ENCODE data around the gene USP34.
"Not testable (repeated sequence)": the region's sequence is repeated elsewhere in the genome, so short reads cannot be mapped to it uniquely, and the experiment has no call there.

The USP34 gene

GRCh38 chr2:61196671-61197070, 274.2 kb downstream of the USP34 start:
- H3K4me3 ChIP-seq (ENCODE audit: low read depth, low read length): no peak overlapping the region
- in situ Hi-C loops (cut with HindIII; ENCODE audit: low sequenced_read_pairs): no loop called here
- DNase-seq (ENCODE audit: low read depth): no peak
- TF ChIP-seq, protein P1, sequence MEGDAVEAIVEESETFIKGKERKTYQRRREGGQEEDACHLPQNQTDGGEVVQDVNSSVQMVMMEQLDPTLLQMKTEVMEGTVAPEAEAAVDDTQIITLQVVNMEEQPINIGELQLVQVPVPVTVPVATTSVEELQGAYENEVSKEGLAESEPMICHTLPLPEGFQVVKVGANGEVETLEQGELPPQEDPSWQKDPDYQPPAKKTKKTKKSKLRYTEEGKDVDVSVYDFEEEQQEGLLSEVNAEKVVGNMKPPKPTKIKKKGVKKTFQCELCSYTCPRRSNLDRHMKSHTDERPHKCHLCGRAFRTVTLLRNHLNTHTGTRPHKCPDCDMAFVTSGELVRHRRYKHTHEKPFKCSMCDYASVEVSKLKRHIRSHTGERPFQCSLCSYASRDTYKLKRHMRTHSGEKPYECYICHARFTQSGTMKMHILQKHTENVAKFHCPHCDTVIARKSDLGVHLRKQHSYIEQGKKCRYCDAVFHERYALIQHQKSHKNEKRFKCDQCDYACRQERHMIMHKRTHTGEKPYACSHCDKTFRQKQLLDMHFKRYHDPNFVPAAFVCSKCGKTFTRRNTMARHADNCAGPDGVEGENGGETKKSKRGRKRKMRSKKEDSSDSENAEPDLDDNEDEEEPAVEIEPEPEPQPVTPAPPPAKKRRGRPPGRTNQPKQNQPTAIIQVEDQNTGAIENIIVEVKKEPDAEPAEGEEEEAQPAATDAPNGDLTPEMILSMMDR (IDR thresholded peaks at IDR 0.05; ENCODE audit: low read depth, low read length, missing control alignments): no peak

DNA sequence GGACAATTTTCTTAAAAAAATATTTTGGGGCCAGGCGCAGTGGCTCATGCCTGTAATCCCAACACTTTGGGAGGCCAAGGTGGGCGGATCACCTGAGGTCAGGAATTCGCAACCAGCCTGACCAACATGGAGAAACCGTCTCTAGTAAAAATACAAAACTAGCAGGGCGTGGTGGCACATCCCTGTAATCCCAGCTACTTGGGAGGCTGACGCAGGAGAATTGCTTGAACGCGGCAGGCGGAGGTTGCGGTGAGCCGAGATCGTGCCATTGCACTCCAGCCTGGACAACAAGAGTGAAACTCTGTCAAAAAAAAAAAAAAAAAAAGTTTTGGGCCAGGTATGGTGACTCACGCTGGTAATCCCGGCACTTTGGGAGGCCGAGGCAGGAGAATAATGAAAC, 276.2 kb downstream of the USP34 start:
- in situ Hi-C loops (cut with HindIII; ENCODE audit: low sequenced_read_pairs); DNase-seq (ENCODE audit: low read depth); H3K4me3 ChIP-seq (ENCODE audit: low read depth, low read length): not testable (repeated sequence)

GRCh38 chr2:61193670-61194561, 277.0 kb downstream of the USP34 start:
- in situ Hi-C loops (cut with HindIII; ENCODE audit: low sequenced_read_pairs): no loop called here
- TF ChIP-seq, protein P1 (IDR thresholded peaks at IDR 0.05; ENCODE audit: low read depth, low read length, missing control alignments): no peak
- H3K4me3 ChIP-seq (ENCODE audit: low read depth, low read length): no peak overlapping the region
- no peak for DNase-seq (ENCODE audit: low read depth)

GRCh38 chr2:61187085-61187484, 283.8 kb downstream of the USP34 start:
- H3K4me3 ChIP-seq (ENCODE audit: low read depth, low read length): no peak overlapping the region
- in situ Hi-C loops (cut with HindIII; ENCODE audit: low sequenced_read_pairs): no loop called here
- TF ChIP-seq, protein P1 (IDR thresholded peaks at IDR 0.05; ENCODE audit: low read depth, low read length, missing control alignments): no peak
- DNase-seq (ENCODE audit: low read depth): no peak

GRCh38 chr2:61185231-61185728, 285.6 kb downstream of the USP34 start:
- TF ChIP-seq, protein P1 (IDR thresholded peaks at IDR 0.05; ENCODE audit: low read depth, low read length, missing control alignments): no peak
- in situ Hi-C loops (cut with HindIII; ENCODE audit: low sequenced_read_pairs): no loop called here
- H3K4me3 ChIP-seq (ENCODE audit: low read depth, low read length): no peak overlapping the region
- DNase-seq (ENCODE audit: low read depth): no peak

DNA sequence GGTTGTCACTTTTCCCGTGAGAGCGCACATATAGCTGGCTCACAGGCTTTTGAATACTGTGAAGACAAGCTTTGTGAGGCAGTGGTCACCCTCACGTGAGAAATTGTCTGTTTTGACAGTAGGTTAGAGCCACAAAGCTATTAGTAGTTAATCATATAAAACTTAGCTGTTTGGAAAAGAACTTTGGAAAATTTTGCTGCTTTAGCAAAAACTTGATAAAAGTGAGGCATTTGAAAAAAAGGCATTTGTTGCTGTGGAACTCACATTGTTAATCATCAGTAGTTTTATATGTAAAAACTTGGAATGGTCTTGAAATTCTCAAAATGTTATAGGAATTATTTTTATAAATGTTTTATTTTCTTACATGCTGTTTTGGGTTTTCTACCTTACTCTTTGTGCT, 286.6 kb downstream of the USP34 start:
- no peak overlapping the region for H3K4me3 ChIP-seq (ENCODE audit: low read depth, low read length)
- in situ Hi-C loops (cut with HindIII; ENCODE audit: low sequenced_read_pairs): no loop called here
- TF ChIP-seq, protein P1 (IDR thresholded peaks at IDR 0.05; ENCODE audit: low read depth, low read length, missing control alignments): no peak
- no peak for DNase-seq (ENCODE audit: low read depth)

GRCh38 chr2:61183795-61184194, 287.1 kb downstream of the USP34 start:
- no peak overlapping the region for H3K4me3 ChIP-seq (ENCODE audit: low read depth, low read length)
- TF ChIP-seq, protein P1 (IDR thresholded peaks at IDR 0.05; ENCODE audit: low read depth, low read length, missing control alignments): no peak
- DNase-seq (ENCODE audit: low read depth): no peak
- in situ Hi-C loops (cut with HindIII; ENCODE audit: low sequenced_read_pairs): no loop called here

Measured in astrocyte of the cerebellum (primary cell).